Esophagus squamous epithelium (tissue), 5 donors: ENCODE data around the gene CAMTA1. TPM values are rescaled to one million over a fixed set of nuclear protein-coding genes. Genes with fewer than 3 reads are reported as not detected.
"Not testable (repeated sequence)": the region's sequence is repeated elsewhere in the genome, so short reads cannot be mapped to it uniquely, and the experiment has no call there.

Experiments
- DNase-seq: peaks from one replicate; lab custom pipeline; 2025; lab: John Stamatoyannopoulos, UW
- H3K27ac ChIP-seq, 4 donors: fragments of 200-600 bp; sonication (generic); one replicate each; pipeline ENCODE4 v1.5.1; 2016 to 2019; ENCODE audit warnings: mild to moderate bottlenecking in 1 of 4
- H3K27me3 ChIP-seq, 4 donors: fragments of 200-600 bp; sonication (generic); 1 replicate in 3 of 4; 2 replicates in 1 of 4; pipeline versions ENCODE4 v1.5.1 to v1.6.0; 2017 to 2021; ENCODE audit warnings: antibody characterized with exemption in 1 of 4
- H3K36me3 ChIP-seq, 3 donors: fragments of 200-600 bp; sonication (generic); one replicate each; pipeline ENCODE4 v1.5.1; 2016 to 2019
- H3K4me1 ChIP-seq, 3 donors: fragments of 200-600 bp; sonication (generic); one replicate each; pipeline ENCODE4 v1.5.1; 2017 to 2019
- H3K4me3 ChIP-seq, 4 donors: fragments of 200-600 bp; sonication (generic); 1 replicate in 3 of 4; 2 replicates in 1 of 4; pipeline ENCODE4 v1.5.1; 2016 to 2019; ENCODE audit warnings: mild to moderate bottlenecking in 2 of 4, moderate library complexity in 1 of 4
- H3K9me3 ChIP-seq, 3 donors: fragments of 200-600 bp; sonication (generic); one replicate each; pipeline ENCODE4 v1.5.1; 2016 to 2019
- POLR2A ChIP-seq, 4 donors: fragments of 450-650 bp; IDR thresholded peaks; one replicate each; pipeline ENCODE4 v1.6.1; 2017; ENCODE audit warnings: antibody characterized with exemption in 4 of 4, mild to moderate bottlenecking in 4 of 4, moderate library complexity in 3 of 4
- WGBS, 2 donors: methylation state at CpG; one replicate each; pipeline ENCODE4 v1.1.5; 2018; 5-methylcytosine and 5-hydroxymethylcytosine counted together
- intact Hi-C: fragments of 100-400 bp; cut with DNase I; formaldehyde crosslinking; loops from one replicate; pipeline ENCODE4 v1.15.0; 2022
- total RNA-seq, 4 donors: library from RNA; depleted of rRNA; stranded (reverse); fragments of >200 nt; gene quantifications; one replicate each; pipeline ENCODE4 v1.1.0, GENCODE V29; 2016
- TF ChIP-seq, protein P1 (sequence below), 6 experiments: fragments of 450-650 bp in 4 of 6; fragments of 200-600 bp in 2 of 6; sonication (generic) in 2 of 6; IDR thresholded peaks; one replicate each; pipeline ENCODE4 v1.5.1; 2016 to 2019; ENCODE audit warnings: antibody characterized with exemption in 6 of 6, mild to moderate bottlenecking in 4 of 6, moderate library complexity in 4 of 6
- donor health status: DM: yes; HTN: yes; CAD: no.

Gene CAMTA1
- total RNA-seq, 4 donors from 2014 or later = 31.3 to 77.4 (median 45.9) TPM

DNA sequence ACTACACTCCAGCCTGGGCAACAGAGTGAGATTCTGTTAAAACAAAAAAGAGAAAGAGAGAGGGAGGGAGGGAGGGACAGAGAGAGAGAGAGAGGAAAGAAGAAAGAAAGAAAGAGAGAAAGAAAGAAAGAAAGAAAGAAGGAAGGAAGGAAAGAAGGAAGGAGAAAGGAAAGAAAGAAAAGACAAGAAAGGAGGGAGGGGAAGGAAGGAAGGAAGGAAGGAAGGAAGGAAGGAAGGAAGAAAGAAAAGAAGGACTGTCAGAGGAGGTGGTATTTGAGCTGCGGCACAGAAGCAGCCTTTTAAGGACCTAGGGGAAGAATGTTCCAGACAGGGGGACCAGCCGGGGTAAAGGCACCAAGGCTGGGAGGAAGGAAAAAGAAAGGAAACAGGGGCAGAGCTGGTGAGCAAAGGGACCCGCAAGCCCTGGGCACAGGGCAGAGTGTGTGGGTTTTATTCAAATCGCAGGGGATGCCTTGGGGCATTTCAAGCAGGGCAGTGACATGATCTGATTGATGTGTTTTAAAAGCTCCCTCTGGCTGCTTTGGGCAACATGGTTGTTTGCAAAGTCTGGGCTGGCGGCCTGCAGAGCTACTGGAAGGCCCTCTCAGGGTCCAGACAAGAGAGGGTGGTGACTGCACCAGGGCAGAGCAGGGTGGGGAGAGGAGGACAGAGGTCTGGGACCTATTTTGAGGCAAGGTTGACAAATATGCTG lies 808.9 kb downstream of the CAMTA1 start:
- peaks cover 0 to 3% (median 0%) of the 10 kb centered on the region in 3 donors for H3K9me3 ChIP-seq
- no peak overlapping the region for H3K27ac ChIP-seq
- no peaks in the 10 kb centered on the region for H3K4me1 ChIP-seq
- no peak overlapping the region for H3K4me3 ChIP-seq
- intact Hi-C loops = no loop called here
- WGBS, 2 donors = 31 to 40% methylated on average over 5 of the region's 5 CpGs
- no peak for TF ChIP-seq POLR2A (IDR thresholded peaks at IDR 0.05)
- TF ChIP-seq, protein P1, sequence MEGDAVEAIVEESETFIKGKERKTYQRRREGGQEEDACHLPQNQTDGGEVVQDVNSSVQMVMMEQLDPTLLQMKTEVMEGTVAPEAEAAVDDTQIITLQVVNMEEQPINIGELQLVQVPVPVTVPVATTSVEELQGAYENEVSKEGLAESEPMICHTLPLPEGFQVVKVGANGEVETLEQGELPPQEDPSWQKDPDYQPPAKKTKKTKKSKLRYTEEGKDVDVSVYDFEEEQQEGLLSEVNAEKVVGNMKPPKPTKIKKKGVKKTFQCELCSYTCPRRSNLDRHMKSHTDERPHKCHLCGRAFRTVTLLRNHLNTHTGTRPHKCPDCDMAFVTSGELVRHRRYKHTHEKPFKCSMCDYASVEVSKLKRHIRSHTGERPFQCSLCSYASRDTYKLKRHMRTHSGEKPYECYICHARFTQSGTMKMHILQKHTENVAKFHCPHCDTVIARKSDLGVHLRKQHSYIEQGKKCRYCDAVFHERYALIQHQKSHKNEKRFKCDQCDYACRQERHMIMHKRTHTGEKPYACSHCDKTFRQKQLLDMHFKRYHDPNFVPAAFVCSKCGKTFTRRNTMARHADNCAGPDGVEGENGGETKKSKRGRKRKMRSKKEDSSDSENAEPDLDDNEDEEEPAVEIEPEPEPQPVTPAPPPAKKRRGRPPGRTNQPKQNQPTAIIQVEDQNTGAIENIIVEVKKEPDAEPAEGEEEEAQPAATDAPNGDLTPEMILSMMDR (IDR thresholded peaks at IDR 0.05) = no peak
- DNase-seq = no peak
- no peaks in the 10 kb centered on the region for H3K27me3 ChIP-seq
- H3K36me3 ChIP-seq = no peaks in the 10 kb centered on the region

DNA sequence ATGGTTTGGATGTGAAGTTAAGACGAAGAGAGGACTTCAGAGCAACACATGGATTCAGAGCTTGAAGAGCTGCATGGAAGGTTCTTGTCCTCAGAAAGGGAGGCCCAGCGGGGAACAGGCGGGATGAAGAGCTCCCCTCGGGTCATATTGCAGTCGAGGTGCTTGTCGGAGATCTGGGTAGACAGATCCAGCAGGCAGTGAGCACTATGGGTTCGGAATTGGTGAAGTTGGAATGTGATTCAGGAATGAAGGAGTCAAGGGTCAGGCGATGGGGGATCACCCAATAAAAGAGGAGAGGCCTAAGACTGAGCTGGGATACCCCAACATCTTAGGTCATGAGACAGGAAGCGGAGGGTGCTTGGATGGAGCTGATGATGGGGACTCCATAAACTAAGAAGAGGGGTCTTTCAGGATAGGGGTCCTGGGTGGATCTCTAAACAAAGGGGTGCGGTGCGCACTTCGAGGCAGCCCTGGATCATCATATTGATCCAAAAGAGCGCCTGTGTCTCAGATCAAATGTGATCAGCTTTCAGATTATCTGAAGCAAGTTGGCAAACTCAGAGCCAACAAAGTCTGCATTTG lies 809.6 kb downstream of the CAMTA1 start:
- peaks cover 0 to 5% (median 0%) of the 10 kb centered on the region in 3 donors for H3K9me3 ChIP-seq
- H3K36me3 ChIP-seq = no peaks in the 10 kb centered on the region
- 83 to 84% methylated on average over 13 of the region's 13 CpGs for WGBS, 2 donors
- H3K4me1 ChIP-seq = no peaks in the 10 kb centered on the region
- intact Hi-C loops = no loop called here
- H3K27ac ChIP-seq = no peak overlapping the region
- no peaks in the 10 kb centered on the region for H3K27me3 ChIP-seq
- TF ChIP-seq POLR2A (IDR thresholded peaks at IDR 0.05) = no peak
- TF ChIP-seq, protein P1 (IDR thresholded peaks at IDR 0.05) = no peak
- DNase-seq = no peak
- no peak overlapping the region for H3K4me3 ChIP-seq

DNA sequence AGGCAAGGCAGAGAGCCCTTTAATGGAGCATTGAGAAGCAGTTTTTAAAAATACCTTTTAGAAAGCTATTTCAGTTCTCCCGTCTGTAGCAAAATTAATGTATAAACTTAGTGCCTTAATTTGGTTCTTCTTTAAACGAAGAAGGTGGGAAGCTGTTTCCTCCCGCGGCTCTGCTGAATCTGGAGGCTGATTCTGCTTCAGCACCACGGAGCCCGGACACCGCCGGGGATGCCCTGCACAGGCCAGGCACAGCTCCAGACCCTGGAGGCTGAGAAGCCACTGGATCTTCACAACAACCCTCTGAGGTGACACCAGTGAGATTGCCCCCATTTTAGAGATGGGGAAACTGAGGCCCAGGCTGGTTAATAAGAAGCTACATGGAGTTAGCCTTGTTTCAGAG lies 810.1 kb downstream of the CAMTA1 start:
- no peak for DNase-seq
- H3K36me3 ChIP-seq = no peaks in the 10 kb centered on the region
- WGBS, 2 donors = 62 to 69% methylated on average over 5 to 6 of the region's 8 CpGs
- no peaks in the 10 kb centered on the region for H3K27me3 ChIP-seq
- no peak for TF ChIP-seq POLR2A (IDR thresholded peaks at IDR 0.05)
- TF ChIP-seq, protein P1 (IDR thresholded peaks at IDR 0.05) = no peak
- H3K27ac ChIP-seq = no peak overlapping the region
- H3K9me3 ChIP-seq = peaks cover 0 to 5% (median 0%) of the 10 kb centered on the region in 3 donors
- intact Hi-C loops = no loop called here
- no peak overlapping the region for H3K4me3 ChIP-seq
- no peaks in the 10 kb centered on the region for H3K4me1 ChIP-seq

- intact Hi-C loops = no loop called here
- H3K36me3 ChIP-seq = no peaks in the 10 kb centered on the region
- H3K27ac ChIP-seq = no peak overlapping the region
- H3K9me3 ChIP-seq = peaks cover 0 to 5% (median 0%) of the 10 kb centered on the region in 3 donors
- TF ChIP-seq, protein P1 (IDR thresholded peaks at IDR 0.05) = no peak
- TF ChIP-seq POLR2A (IDR thresholded peaks at IDR 0.05) = no peak
- DNase-seq = no peak
- no peak overlapping the region for H3K4me3 ChIP-seq
- H3K4me1 ChIP-seq = no peaks in the 10 kb centered on the region
- WGBS, 2 donors = 73 to 83% methylated on average over 7 to 9 of the region's 10 CpGs
- no peaks in the 10 kb centered on the region for H3K27me3 ChIP-seq
Observed at GRCh38 chr1:7596126-7596965, 811.1 kb downstream of the CAMTA1 start.

DNA sequence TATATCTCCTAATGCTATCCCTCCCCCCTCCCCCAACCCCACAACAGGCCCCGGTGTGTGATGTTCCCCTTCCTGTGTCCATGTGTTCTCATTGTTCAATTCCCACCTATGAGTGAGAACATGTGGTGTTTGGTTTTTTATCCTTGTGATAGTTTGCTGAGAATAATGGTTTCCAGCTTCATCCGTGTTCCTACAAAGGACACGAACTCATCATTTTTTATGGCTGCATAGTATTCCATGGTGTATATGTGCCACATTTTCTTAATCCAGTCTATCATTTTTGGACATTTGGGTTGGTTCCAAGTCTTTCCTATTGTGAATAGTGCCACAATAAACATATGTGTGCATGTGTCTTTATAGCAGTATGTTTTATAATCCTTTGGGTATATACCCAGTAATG lies 812.8 kb downstream of the CAMTA1 start:
- H3K27me3 ChIP-seq, H3K36me3 ChIP-seq, intact Hi-C loops, H3K27ac ChIP-seq, H3K9me3 ChIP-seq, H3K4me3 ChIP-seq, H3K4me1 ChIP-seq, DNase-seq: not testable (repeated sequence)
- WGBS, 2 donors = 86 to 90% methylated on average over 2 to 3 of the region's 3 CpGs

DNA sequence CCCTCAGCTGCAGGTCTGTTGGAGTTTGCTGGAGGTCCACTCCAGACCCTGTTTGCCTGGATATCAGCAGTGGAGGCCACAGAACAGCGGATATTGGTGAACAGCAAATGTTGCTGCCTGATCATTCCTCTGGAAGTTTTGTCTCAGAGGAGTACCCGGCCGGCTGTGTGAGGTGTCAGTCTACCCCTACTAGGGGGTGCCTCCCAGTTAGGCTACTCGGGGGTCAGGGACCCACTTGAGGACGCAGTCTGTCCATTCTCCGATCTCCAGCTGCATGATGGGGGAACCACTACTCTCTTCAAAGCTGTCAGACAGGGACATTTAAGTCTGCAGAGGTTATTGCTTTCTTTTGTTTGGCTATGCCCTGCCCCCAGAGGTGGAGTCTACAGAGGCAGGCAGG lies 819.7 kb downstream of the CAMTA1 start:
- not testable (repeated sequence) for DNase-seq

More for the DNA sequence above, 819.7 kb downstream of the CAMTA1 start:
- H3K4me1 ChIP-seq, H3K36me3 ChIP-seq, H3K9me3 ChIP-seq, intact Hi-C loops, H3K4me3 ChIP-seq, H3K27ac ChIP-seq: not testable (repeated sequence)
- peaks cover 0 to 30% (median 0%) of the 10 kb centered on the region in 4 donors for H3K27me3 ChIP-seq
- 80% methylated on average over 2 of the region's 6 CpGs; no CpG with 5 or more reads in 1 of the 2 donors for WGBS, 2 donors
